ENCODE data around the gene MED12L.
A peak's percentile ranks its signal among the peaks of the same experiment; 100 is the strongest.

Gene MED12L

DNA sequence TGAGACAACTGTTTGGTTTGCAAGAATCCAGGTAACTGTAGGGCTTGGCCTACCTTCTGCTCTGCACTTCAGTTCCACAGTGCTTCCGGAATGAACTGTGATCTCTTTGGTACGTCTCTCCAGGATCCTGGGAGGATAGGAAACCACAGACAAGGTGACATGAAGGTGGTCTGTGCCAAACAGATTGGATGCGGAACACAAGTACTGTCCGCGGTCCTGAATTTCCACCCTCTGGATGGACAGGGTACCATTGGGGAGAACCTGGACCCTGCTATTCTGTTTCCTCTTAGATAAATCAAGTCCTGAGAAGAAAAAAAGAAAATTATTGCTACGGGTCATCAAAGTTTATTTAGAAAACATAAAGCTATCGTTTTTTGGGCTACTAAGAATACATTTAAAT is 358.1 kb downstream of the MED12L start:
- no peak overlapping the region for H3K4me3 ChIP-seq (ENCODE audit: low read length)
- no peak for DNase-seq (ENCODE audit: low read depth, low spot score)

DNA sequence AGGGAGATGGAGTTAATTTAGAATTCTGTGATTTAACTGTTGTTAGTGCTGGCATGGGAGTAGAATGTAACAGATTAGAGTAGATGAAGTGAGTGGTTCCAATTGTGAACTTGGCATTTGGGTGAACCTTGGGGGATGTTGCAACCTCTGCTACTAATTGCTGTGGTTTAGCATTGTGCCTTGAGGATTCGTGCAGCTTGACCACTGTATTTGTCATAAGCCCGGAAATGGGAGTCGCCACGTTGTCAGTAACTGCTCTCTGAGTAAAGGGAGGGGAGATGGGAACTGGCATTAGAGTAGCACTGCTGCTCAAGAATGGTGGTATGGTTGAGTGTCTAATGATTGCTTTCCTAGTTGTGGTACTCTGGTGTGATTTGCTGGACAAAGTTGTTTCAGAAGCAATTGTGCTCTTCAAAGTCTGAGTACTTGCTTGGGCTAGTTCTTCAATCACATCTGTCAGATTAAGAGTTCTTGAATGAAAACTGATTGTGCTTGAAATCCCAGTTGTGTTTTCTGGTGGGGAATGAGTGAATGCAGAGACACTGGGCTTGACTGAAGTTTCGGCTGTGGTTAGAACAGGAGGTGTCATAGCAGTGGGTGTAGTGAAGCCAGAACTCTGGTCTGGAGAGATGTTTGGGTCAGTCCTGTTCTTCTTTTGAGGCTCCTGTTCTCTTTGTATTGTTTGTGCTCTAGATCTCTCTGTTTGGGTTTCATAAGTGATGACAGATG is 360.0 kb downstream of the MED12L start:
- no peak overlapping the region for H3K4me3 ChIP-seq (ENCODE audit: low read length)
- no peak for DNase-seq (ENCODE audit: low read depth, low spot score)

DNA sequence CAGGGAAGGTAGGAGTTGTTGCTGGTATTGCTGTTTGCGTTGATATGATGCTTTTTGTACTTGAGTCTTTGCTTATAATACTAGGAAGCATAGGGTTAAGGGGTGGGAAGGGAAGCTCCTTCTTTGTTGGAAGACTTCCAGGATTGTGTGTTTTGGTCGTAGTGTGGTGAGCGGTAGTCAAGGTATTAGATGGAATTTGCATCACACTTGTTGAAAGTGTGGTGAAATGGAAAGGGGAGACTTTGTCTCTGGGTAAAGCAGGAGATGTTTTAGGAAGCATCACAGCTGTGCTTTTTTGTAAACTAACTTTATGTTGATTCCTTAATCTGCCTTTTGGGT is 360.5 kb downstream of the MED12L start:
- DNase-seq (ENCODE audit: low read depth, low spot score), result no peak
- no peak overlapping the region for H3K4me3 ChIP-seq (ENCODE audit: low read length)

DNA sequence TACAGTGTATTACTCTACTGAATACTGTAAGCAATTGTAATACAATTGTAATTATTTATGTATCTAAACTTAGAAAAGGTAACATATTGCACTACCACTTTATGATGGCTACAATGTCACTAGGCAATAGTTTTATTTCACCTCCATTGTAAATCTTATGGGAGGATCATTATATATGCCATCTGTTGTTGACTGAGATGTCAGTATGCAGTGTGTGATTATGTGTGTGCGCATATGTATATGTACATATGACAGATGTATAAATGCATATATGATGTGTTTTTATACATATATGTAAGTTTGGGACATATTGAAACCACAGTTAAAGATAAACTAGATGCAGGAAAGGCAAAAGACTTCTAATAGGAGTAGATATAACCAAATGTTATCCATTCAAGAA is 366.9 kb downstream of the MED12L start:
- H3K4me3 ChIP-seq (ENCODE audit: low read length), result no peak overlapping the region
- no peak for DNase-seq (ENCODE audit: low read depth, low spot score)

DNA sequence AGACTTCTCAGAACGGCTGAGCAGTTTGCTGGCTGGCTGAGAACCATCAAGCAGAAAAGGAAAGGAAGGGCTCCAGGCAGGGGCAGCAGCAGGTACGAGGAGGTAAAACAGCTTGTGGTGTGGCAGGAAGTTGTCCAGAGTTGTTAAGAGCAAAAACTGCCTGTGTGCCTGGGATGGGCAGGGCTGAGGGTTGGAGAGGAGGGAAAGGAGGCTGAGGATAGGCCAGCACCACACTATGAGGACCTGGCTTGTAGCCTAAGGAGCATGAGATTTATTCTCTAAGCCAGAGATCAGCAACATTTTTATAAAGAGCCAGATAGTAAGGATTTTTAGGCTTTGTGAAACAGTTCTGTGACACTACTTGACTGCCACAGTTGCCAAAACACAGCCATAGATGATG is 367.4 kb downstream of the MED12L start:
- no peak for DNase-seq (ENCODE audit: low read depth, low spot score)
- no peak overlapping the region for H3K4me3 ChIP-seq (ENCODE audit: low read length)

DNA sequence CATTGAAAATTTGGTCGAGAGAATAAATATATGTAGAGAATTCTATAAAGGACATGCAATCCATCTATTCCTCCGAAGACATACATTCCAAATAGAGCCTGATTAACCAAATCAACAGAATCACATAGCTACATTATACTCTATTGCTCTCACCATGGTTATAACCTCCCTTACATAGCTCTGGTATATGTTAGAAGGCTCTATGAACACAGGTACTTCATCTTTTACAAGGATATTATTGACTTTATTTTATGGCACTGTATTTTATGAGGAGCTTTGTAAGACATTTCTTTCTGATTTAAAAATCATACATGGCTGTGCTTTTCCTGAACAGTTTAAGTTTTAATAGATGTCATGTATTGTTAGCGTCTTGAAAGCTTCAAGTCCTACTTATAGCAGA is 370.6 kb downstream of the MED12L start:
- H3K4me3 ChIP-seq (ENCODE audit: low read length), result no peak overlapping the region
- DNase-seq (ENCODE audit: low read depth, low spot score), result no peak

DNA sequence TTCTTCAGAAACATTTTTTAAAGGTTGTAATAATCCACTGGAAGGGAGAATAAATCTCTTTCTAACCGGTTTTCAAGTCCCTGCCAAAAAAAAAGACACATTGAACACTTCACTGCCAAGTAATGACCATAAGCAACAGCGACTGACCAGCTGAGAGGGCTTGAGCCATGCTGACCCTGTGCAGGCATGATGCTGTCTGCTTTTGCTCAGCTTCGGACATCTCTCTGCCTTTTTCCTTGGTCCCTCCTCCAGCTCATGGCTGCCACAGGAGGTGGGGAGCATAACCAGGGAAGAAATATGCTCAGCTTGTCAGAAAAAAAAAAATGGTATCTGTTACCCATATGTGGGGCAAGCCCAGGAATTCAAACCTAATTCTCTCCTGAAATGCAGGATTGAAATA is 373.9 kb downstream of the MED12L start:
- no peak overlapping the region for H3K4me3 ChIP-seq (ENCODE audit: low read length)
- DNase-seq (ENCODE audit: low read depth, low spot score), result no peak

DNA sequence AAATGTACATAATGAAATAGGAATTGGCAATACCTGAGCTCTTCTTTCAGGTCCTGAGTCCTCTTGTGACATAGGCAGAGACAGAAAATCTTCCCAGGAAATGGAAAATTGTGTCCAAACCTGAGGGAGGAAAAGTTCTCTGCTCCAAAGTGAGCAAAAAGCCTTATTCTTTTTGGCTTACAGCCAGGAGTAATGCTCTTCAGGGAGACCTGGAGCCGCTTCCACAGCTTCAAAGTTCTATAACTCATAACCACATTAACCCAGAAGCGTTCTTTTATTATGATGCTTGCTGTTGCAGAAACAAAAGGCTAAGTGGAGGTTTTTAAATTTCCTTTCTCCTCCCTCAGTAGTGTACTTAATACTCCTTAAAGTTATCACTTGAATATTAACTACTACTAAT is 374.8 kb downstream of the MED12L start:
- no peak overlapping the region for H3K4me3 ChIP-seq (ENCODE audit: low read length)
- DNase-seq (ENCODE audit: low read depth, low spot score), result no peak

DNA sequence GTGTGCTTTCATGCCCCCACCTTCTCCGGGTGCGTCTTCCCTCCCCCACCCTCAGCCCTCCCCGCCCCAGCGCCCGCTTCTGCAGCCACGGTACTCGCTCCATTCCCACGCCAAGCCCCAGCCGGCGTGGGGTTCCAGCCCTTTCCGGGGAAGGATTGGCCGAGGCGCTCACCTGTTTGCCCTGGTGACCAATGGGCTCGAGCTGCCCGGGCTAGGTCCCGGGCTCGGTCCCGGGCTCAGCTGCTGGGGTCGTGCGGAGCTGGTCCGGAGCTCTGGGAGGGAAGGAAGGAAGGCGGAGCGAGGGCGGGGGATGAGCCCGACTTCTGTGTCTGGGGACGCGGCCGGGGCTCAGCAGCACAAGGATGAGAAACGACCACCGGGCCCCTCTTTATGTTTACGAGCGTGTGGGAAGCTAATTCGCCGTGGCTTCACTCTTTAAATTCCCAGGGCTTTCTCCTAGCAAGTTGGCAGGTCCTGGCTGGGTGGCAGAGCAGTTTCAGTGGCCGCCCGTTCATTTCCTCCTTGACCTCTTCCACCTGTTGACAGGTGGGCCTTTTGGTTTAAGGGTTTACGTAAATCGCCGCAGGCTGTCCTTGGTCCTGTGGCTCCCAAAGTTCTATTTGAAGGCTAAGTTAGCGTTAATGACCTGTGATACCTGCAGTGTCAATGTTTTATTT is 375.4 kb downstream of the MED12L start, which contains the start of gene IGSF10:
Gene IGSF10, minus strand, starts transcription at position 288 of the 677 bp plus-strand sequence. CDS start 2,352 bp downstream, outside the sequence.
- H3K4me3 ChIP-seq (ENCODE audit: low read length), result no peak within 1 kb of the TSS
- no peak for DNase-seq (ENCODE audit: low read depth, low spot score)

DNA sequence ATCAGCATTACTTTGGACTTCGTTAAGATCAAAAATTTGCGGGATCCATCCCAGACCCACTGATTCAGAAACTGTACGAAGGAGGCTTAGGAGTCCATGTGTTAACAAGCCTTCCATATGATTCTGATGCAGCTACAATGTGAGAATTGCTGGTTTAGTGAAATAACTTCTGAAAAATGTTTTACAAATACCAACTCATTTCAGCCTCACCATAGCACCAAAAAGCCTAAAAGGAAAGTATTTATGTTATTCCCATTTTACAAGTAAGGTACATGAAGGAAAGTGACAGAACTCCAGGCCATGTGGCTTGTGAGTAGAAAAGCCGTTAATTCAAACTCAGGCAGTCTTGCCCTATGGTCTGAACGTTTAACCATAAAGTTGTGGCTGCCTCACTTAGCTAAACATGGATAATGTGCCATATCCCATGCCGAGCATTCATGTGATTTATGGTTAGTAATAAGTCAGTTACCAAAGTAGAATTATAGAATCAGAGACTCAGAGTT is 376.9 kb downstream of the MED12L start:
- H3K4me3 ChIP-seq (ENCODE audit: low read length), result no peak overlapping the region
- no peak for DNase-seq (ENCODE audit: low read depth, low spot score)

DNA sequence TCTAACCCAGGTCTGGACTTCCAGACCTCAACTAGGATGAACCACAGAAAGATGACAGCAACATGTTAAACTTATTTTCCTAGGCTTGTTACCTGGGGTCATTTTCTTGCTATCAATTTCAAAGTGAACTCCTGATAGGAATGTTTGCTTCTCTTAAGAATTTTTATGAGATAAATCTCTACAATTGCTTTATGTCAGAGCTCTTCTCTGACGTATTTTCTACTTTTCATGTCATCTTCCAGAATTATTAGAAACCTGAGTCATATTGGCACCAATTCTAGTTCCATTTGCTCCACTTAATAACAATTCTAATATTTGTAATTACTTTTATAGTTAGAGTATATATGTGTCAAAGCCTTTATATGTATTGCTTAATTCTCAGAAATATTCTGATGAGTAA is 377.5 kb downstream of the MED12L start:
- H3K4me3 ChIP-seq (ENCODE audit: low read length), result no peak overlapping the region
- no peak for DNase-seq (ENCODE audit: low read depth, low spot score)

DNA sequence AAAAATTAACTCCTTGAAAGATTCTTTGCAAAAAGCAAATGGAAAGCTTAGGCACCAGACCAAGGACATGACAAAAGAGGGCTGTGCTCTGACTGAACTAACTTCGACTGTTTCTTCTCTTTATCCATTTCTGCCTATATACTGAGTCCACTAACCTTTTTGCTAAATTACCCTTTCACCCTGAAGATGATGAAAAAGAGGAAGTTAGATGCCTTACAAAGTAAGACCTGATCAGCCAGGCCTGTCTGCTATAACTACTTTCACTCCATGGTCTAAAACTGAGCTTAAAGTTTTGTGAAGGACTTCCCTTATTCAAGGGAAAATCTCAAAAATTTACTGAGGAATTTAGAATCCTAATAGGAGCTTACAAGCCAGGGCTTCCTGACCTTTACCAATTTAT is 381.6 kb downstream of the MED12L start:
- H3K4me3 ChIP-seq (ENCODE audit: low read length), result no peak overlapping the region
- no peak for DNase-seq (ENCODE audit: low read depth, low spot score)

DNA sequence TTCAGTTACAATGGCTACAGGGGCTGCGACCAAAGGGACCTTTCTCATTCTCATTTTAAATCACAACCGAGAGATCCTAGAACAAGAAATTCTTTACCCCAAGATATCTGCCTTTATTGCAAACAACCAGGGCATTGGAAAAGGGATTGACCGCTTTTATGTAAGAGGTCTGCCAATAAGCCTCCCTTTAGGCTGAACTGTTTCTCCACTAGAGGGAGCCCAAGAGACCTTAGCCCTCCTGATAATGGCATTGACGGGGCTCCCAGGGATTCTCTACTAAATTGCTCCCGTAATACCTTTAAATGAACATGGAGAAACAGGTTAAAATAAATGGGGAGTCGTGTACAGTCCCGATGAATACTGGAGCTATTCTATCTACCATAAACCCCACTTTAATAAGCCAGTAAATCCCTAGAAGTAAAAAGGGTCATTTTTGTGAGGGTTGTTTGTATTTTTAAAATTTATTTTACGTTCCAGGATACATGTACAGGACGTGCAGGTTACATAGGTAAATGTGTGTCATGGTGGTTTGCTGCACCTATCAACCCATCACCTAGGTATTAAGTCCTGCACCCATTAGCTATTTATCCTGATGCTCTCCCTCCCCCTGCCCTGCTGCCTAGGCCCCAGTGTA is 382.9 kb downstream of the MED12L start:
- DNase-seq (ENCODE audit: low read depth, low spot score), result peak; percentile 54
- H3K4me3 ChIP-seq (ENCODE audit: low read length), result no peak overlapping the region

DNA sequence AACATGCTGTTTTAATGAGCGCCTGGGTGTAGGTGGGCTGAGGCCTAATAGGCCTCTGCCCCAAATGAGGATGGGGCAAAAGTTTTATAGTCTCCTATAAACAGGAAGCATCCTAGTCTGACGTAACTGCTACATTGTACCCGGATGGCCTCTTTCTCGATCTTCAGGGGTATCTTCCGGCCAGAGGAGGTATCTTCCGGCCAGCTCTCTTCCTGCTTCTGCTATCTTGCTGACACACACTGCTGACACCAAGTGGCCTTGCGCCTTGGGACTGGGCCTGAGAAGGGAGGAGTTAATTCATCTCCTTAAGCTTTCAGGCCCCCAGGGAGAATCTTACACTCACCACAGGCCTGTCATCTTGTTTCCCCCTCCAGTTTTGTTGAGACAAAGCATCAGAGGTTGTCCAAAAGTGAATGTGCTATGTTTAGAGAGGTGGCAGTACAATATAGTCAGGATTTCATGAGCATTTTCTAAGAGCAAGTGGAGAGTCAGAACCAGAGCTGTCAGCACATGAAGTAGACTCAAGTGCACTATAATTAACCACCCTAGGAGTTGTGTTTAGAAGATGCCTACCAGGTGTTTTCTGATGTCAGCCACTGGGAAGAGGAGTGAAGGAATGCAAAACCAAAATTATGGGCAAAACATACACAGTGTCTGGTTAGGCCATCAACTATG is 391.0 kb downstream of the MED12L start:
- no peak overlapping the region for H3K4me3 ChIP-seq (ENCODE audit: low read length)

DNA sequence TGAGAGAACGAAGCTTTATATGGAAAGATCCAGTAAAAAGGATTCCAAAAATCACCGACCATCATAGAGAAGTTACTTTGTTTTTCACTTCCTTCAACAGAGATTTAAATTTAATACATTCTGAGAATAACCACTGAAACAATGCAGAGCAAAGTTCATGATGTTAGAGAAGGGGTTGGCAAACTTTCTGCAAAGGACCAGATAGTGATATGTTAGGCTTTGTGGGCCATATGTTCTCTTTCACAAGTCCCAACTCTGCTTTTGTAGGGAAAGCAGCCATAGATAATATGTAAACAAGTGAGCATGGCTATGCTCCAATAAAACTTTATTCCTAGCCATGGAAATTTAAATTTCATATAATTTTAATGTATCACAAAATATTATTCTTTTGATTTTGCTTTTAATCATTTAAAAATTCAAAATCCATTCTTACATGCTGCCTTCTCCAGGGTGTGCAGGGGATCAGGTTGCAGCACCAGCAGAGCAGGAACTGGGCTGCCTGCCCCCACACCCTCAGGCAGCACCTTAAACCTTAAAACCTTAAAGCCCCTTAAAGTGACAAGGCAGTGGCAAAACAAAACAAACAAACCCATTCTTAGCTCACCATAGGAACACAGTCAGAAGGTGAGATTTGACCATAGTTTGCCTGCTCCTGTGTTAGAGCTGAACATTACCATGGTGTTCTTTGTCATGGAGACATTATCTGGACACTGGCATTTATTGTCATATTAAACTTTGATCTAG is 392.3 kb downstream of the MED12L start:
- no peak overlapping the region for H3K4me3 ChIP-seq (ENCODE audit: low read length)
- no peak for DNase-seq (ENCODE audit: low read depth, low spot score)

More for the DNA sequence above, 391.0 kb downstream of the MED12L start:
- DNase-seq (ENCODE audit: low read depth, low spot score), result no peak

DNA sequence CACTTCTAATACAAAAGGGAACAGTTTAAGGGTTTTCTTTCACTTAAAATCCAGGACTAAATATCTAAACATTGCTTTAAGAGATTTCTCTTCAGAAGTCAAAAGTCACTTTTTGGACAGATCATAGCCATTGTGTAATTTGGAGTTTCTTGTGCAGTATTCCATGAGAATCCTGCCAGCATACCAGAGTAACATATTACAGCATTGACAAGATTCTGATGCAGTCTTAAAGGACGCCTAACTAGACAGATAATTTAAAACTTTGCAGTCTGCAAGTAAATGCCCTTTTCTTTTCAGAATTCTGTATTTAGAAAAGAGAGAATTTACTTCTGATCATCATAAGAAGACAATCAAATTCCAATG is 392.9 kb downstream of the MED12L start:
- no peak for DNase-seq (ENCODE audit: low read depth, low spot score)
- no peak overlapping the region for H3K4me3 ChIP-seq (ENCODE audit: low read length)

DNA sequence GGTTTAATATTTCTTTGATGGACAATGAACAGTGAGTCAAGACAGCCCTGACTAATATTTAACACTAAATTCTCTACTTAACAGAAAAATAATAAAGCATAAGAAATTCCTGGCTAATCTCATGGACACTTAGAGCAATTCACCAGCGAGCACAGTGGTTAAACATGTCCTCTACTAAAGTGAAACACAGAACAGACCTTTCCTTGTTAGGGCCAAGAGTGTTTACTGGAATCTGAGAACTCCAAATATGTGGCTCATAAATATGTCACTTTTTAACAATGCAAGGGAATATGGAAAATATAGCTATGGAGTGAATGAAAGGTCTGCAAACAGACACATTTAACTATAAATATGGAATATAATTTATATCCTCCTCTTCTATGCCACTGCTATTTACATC is 394.0 kb downstream of the MED12L start:
- no peak for DNase-seq (ENCODE audit: low read depth, low spot score)
- no peak overlapping the region for H3K4me3 ChIP-seq (ENCODE audit: low read length)

DNA sequence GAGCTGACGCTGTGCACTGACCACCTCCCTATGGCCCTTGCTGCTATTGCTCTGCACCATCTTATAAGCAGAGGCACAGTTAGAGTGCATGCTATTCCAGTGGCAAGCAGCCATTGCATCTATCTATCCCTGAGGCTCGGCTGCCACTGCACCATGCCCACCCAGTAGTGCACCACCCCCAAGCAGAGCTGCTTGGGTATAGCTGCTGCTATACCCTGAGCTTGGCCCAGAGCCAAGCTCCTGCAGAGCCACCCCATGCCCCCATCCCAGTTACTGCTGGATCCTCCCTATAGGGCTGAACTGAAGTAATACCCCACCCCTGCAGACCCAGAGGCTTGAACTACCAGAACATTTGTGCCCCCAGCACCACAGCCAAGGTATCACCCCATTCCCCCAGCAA is 395.0 kb downstream of the MED12L start:
- no peak for DNase-seq (ENCODE audit: low read depth, low spot score)
- H3K4me3 ChIP-seq (ENCODE audit: low read length), result no peak overlapping the region

DNA sequence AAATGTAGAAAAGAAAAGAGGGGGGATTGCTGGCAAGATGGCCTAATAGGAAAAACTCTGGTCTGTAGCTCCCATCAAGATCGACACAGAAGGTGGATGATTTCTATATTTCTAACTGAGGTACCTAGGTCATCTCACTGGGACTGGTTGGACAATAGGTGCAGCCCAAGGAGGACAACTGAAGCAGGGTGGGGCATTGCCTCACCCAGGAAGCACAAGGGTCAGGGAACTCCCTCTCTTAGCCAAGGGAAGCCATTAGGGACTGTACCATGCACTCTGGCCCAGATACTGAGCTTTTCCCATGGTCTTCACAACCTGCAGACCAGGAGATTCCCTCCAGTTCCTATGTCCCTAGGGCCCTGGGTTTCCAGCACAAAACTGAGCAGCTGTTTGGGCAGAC is 398.0 kb downstream of the MED12L start:
- DNase-seq (ENCODE audit: low read depth, low spot score), result no peak
- no peak overlapping the region for H3K4me3 ChIP-seq (ENCODE audit: low read length)

Measured in Jurkat, Clone E6-1 (cell line).